ENCODE measurements around the gene KLHDC8B. TPM values are rescaled to one million over a fixed set of nuclear protein-coding genes. Genes with fewer than 3 reads are reported as not detected.

KLHDC8B gene
- total RNA-seq, 1 experiment from 2014 or later = 6.8 TPM

- H3K27me3 ChIP-seq (ENCODE audit: control insufficient read depth, insufficient read depth, low read length) = no peaks in the 10 kb centered on the region
- BruUV-seq (replicated peaks) = no TSS peak
- H3K9me3 ChIP-seq (ENCODE audit: control insufficient read depth, insufficient read depth, low read depth, low read length) = no peaks in the 10 kb centered on the region
- ATAC-seq (no peak), DNase-seq (ENCODE audit: low read depth, low spot score) (no peak)
- H3K27ac ChIP-seq (ENCODE audit: low read length) = no peak overlapping the region
- H3K4me3 ChIP-seq (ENCODE audit: low read depth in 2 of 2, low read length in 2 of 2) = no peak overlapping the region
- H3K4me1 ChIP-seq (ENCODE audit: control insufficient read depth, insufficient read depth, low read length) = peaks cover 8% of the 10 kb centered on the region
- in situ Hi-C loops (cut with HindIII; ENCODE audit: low pct_unique_long_range_greater_than_20kb, low sequenced_read_pairs) (no loop called here), intact Hi-C loops (cut with micrococcal nuclease; ENCODE audit: unreplicated experiment) (no loop called here)
- no peak for TF ChIP-seq CTCF (IDR thresholded peaks at IDR 0.05)
- CTCF ChIA-PET = no interaction called here
- POLR2A ChIA-PET = no interaction called here
- no peaks in the 10 kb centered on the region; the same call in 1 of the 2 replicates for H3K36me3 ChIP-seq (ENCODE audit: control insufficient read depth, insufficient read depth, low read length)
Observed at GRCh38 chr3:49122451-49122850, 48.9 kb upstream of the KLHDC8B start.

DNA sequence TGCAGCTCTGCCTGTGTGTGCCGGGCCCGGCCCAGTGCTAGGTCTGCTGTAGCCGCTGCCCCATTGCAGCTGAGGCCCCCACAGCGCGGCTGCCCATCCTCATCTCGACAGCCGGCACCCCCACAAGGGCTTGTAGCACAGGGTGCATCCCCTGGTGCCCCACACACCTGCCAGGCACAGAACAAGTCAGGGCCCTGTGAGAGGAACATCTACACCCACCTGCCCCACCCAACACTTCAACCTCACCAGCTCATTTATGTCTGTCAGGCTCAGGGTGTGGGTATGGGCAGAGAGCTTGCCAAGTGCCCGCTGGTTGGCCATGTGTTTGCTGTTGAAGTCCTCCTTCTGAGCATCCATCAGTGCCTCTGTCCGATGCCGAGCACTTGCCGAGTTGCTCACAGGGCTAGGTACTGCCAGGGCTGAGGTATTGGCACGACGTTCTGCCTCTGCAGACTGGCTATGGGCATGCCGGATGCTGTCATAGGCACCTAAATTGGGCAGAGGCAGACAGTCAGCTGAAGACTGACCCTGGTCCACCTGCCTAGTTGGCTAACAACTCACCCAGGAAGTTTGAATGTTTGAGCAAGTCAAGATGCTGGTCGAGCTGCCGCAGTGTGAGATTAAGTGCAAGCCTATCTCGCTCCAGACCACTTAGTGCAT is 48.4 kb upstream of the KLHDC8B start:
- peaks cover 8% of the 10 kb centered on the region for H3K4me1 ChIP-seq (ENCODE audit: control insufficient read depth, insufficient read depth, low read length)
- intact Hi-C loops (cut with micrococcal nuclease; ENCODE audit: unreplicated experiment) (no loop called here), in situ Hi-C loops (cut with HindIII; ENCODE audit: low pct_unique_long_range_greater_than_20kb, low sequenced_read_pairs) (no loop called here)
- H3K36me3 ChIP-seq (ENCODE audit: control insufficient read depth, insufficient read depth, low read length) = no peaks in the 10 kb centered on the region; the same call in 1 of the 2 replicates
- no peak overlapping the region for H3K4me3 ChIP-seq (ENCODE audit: low read depth in 2 of 2, low read length in 2 of 2)
- ChIA-PET POLR2A (no interaction called here), CTCF (no interaction called here)
- H3K27ac ChIP-seq (ENCODE audit: low read length) = no peak overlapping the region
- H3K9me3 ChIP-seq (ENCODE audit: control insufficient read depth, insufficient read depth, low read depth, low read length) = no peaks in the 10 kb centered on the region
- BruUV-seq (replicated peaks) = no TSS peak
- ATAC-seq = no peak
- DNase-seq (ENCODE audit: low read depth, low spot score) = no peak
- no peaks in the 10 kb centered on the region for H3K27me3 ChIP-seq (ENCODE audit: control insufficient read depth, insufficient read depth, low read length)
- TF ChIP-seq POLR2AphosphoS5 (IDR thresholded peaks at IDR 0.05; ENCODE audit: low read depth, low read length) (no peak), TCF7L2 (IDR thresholded peaks at IDR 0.05; ENCODE audit: low read depth, low read length) (no peak), REST (IDR thresholded peaks at IDR 0.05; ENCODE audit: insufficient read depth in 1 of 2, low read depth in 2 of 2, low read length in 1 of 2) (no peak), CTCF (IDR thresholded peaks at IDR 0.05) (no peak), SIN3A (IDR thresholded peaks at IDR 0.05; ENCODE audit: borderline replicate concordance, insufficient read depth, low read depth, low read length) (no peak)

Data from Panc1 (cell line).